SK-N-MC (cell line): ENCODE data around the gene USP46.

Experiments used
- DNase-seq: peaks from one replicate; pipeline ENCODE4 v3.0.0-alpha.2; 2011; ENCODE audit warnings: low read depth, low spot score
- H3K27ac ChIP-seq: fragments of 200-600 bp; sonication (generic); 2 replicates; pipeline ENCODE4 v1.5.1; 2016; ENCODE audit warnings: mixed run types
- H3K36me3 ChIP-seq: fragments of 200-600 bp; sonication (generic); 2 replicates; pipeline ENCODE4 v1.6.1; 2017; ENCODE audit warnings: antibody characterized with exemption, low read length, mixed read lengths; ENCODE audit not compliant: insufficient read depth
- H3K4me3 ChIP-seq: fragments of 200-600 bp; sonication (generic); 2 replicates; pipeline ENCODE4 v1.5.1; 2016
- H3K9ac ChIP-seq: fragments of 200-600 bp; sonication (generic); 2 replicates; pipeline ENCODE4 v1.8.0; 2017; ENCODE audit warnings: mixed run types, mixed read lengths; ENCODE audit not compliant: insufficient read length
- H3K9me3 ChIP-seq: fragments of 200-600 bp; sonication (generic); 2 replicates; pipeline ENCODE4 v1.6.1; 2017; ENCODE audit warnings: low read depth, mild to moderate bottlenecking, antibody characterized with exemption, low read length, moderate library complexity, mixed read lengths
- EZH2 ChIP-seq: fragments of 200-600 bp; sonication (generic); IDR thresholded peaks from one replicate; pipeline ENCODE4 v1.6.1; 2017; ENCODE audit warnings: antibody characterized with exemption
- FOXP2 ChIP-seq: optimal IDR thresholded peaks from 2 replicates; pipeline ENCODE3; 2011; ENCODE audit warnings: mild to moderate bottlenecking, moderate library complexity; ENCODE audit not compliant: insufficient read depth; ENCODE audit errors: extremely low read length, control extremely low read depth
- POLR2AphosphoS5 ChIP-seq: IDR thresholded peaks from 2 replicates; pipeline ENCODE4 v1.6.1; 2012; ENCODE audit warnings: mild to moderate bottlenecking, low read depth, low read length, borderline replicate concordance

The USP46 gene

GRCh38 chr4:52566136-52567031 is 92.7 kb downstream of the USP46 start:
- H3K27ac ChIP-seq, result no peak overlapping the region
- no peak overlapping the region for H3K9ac ChIP-seq
- no peak for DNase-seq

GRCh38 chr4:52560844-52561280 is 98.2 kb downstream of the USP46 start:
- TF ChIP-seq EZH2 (no peak), FOXP2 (no peak), POLR2AphosphoS5 (no peak)
- no peak overlapping the region for H3K4me3 ChIP-seq
- no peak for DNase-seq
- no peak overlapping the region for H3K9ac ChIP-seq
- H3K9me3 ChIP-seq, result no peaks in the 10 kb centered on the region
- no peaks in the 10 kb centered on the region for H3K36me3 ChIP-seq
- H3K27ac ChIP-seq, result no peak overlapping the region

More at GRCh38 chr4:52566136-52567031, 92.7 kb downstream of the USP46 start:
- no peaks in the 10 kb centered on the region for H3K9me3 ChIP-seq
- TF ChIP-seq POLR2AphosphoS5 (no peak), EZH2 (no peak), FOXP2 (no peak)
- no peak overlapping the region for H3K4me3 ChIP-seq
- H3K36me3 ChIP-seq, result no peaks in the 10 kb centered on the region

- no peak overlapping the region for H3K27ac ChIP-seq
- no peak for TF ChIP-seq POLR2AphosphoS5
- no peak overlapping the region for H3K4me3 ChIP-seq
- no peak overlapping the region for H3K9ac ChIP-seq
- DNase-seq, result no peak
- no peaks in the 10 kb centered on the region for H3K36me3 ChIP-seq
- no peaks in the 10 kb centered on the region for H3K9me3 ChIP-seq
Measured at GRCh38 chr4:52555356-52555716, 103.8 kb downstream of the USP46 start.

GRCh38 chr4:52554612-52555355 is 104.3 kb downstream of the USP46 start:
- Histone ChIP-seq H3K4me3 (no peak overlapping the region), H3K9ac (no peak overlapping the region), H3K27ac (no peak overlapping the region), H3K36me3 (no peaks in the 10 kb centered on the region), H3K9me3 (no peaks in the 10 kb centered on the region)
- TF ChIP-seq FOXP2 (no peak), EZH2 (no peak), POLR2AphosphoS5 (no peak)
- DNase-seq, result no peak

GRCh38 chr4:52552778-52553177 is 106.3 kb downstream of the USP46 start:
- DNase-seq, result no peak
- TF ChIP-seq POLR2AphosphoS5, result no peak
- TF ChIP-seq FOXP2, result no peak
- TF ChIP-seq EZH2, result no peak
- H3K27ac ChIP-seq, result no peak overlapping the region
- H3K9ac ChIP-seq, result no peak overlapping the region
- H3K4me3 ChIP-seq, result no peak overlapping the region
- no peaks in the 10 kb centered on the region for H3K9me3 ChIP-seq
- no peaks in the 10 kb centered on the region for H3K36me3 ChIP-seq

GRCh38 chr4:52551487-52551886 is 107.6 kb downstream of the USP46 start:
- H3K9ac ChIP-seq, result no peak overlapping the region
- H3K27ac ChIP-seq, result no peak overlapping the region
- no peak for DNase-seq
- H3K9me3 ChIP-seq, result no peaks in the 10 kb centered on the region
- TF ChIP-seq POLR2AphosphoS5 (no peak), EZH2 (no peak), FOXP2 (no peak)
- no peaks in the 10 kb centered on the region for H3K36me3 ChIP-seq
- H3K4me3 ChIP-seq, result no peak overlapping the region

GRCh38 chr4:52550186-52550585 is 108.9 kb downstream of the USP46 start:
- H3K36me3 ChIP-seq, result no peaks in the 10 kb centered on the region
- TF ChIP-seq EZH2 (no peak), POLR2AphosphoS5 (no peak), FOXP2 (no peak)
- no peak overlapping the region for H3K9ac ChIP-seq
- H3K9me3 ChIP-seq, result no peaks in the 10 kb centered on the region
- DNase-seq, result no peak
- no peak overlapping the region for H3K27ac ChIP-seq
- H3K4me3 ChIP-seq, result no peak overlapping the region

GRCh38 chr4:52548818-52549570 is 110.1 kb downstream of the USP46 start:
- Histone ChIP-seq H3K4me3 (no peak overlapping the region), H3K9me3 (no peaks in the 10 kb centered on the region), H3K27ac (no peak overlapping the region), H3K9ac (no peak overlapping the region), H3K36me3 (no peaks in the 10 kb centered on the region)
- no peak for TF ChIP-seq EZH2
- no peak for TF ChIP-seq FOXP2
- TF ChIP-seq POLR2AphosphoS5, result no peak
- DNase-seq, result no peak
